ENCODE measurements around the gene BRF1. TPM values are rescaled to one million over a fixed set of nuclear protein-coding genes. Genes with fewer than 3 reads are reported as not detected.

BRF1 gene
- total RNA-seq, 1 experiment from 2014 or later, result 41.2 TPM

DNA sequence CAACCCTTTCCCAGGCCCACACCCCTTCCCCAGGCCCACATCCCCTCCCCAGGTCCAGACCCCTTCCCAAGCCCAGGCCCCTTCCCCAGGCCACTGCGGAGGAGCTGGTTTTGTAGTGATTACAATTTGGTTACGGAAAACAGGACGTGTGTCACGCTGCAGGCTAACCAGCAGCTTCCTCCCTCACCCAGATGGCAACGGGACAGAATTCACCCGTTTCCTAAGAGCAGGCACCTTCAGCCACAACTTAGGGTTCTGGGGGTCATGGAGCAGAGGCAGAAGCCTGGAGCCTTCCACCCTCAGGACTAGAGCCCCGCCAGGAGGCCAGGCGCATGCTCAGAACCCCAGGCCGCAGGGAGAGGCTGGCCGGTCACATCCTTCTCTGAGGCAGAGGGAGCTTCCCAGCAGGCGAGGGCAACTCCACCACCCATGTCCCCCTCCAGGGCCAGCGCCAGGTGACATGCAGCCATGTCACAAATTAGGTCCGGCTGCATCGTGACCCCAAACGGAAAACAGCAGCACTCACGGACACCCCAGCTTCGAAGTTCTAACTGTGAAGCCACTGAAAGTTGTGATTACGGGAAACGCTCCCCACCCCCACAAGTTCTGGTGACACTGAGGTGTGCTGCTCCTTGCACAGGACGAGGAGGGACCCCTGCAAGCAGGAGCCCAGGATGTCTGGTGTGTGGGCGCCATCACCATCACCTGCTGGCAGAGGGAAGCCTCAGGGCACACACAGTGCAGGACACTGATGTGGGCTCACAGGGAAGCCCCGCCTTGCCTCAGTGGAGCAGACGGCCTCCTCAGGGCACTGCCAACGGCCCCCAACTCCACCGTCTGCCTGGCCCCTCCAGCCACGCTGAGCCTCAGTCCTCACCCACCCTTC lies 7.7 kb downstream of the BRF1 start:
- intact Hi-C loops (cut with micrococcal nuclease), result no loop called here
- ATAC-seq (no peak), DNase-seq (ENCODE audit: low read depth, low spot score) (no peak)
- Histone ChIP-seq H3K36me3 (ENCODE audit: control insufficient read depth in 1 of 2, insufficient read depth in 2 of 2, low read length in 2 of 2) (no peaks in the 10 kb centered on the region), H2AFZ (ENCODE audit: low read depth, low read length, poor library complexity, severe bottlenecking) (no peak overlapping the region), H3K4me1 (ENCODE audit: control insufficient read depth in 1 of 2, insufficient read depth in 2 of 2, low read length in 2 of 2) (no peaks in the 10 kb centered on the region), H4K20me1 (ENCODE audit: insufficient read depth) (no peaks in the 10 kb centered on the region), H3K79me2 (ENCODE audit: insufficient read depth, low read length) (peaks cover 78% of the 10 kb centered on the region), H3K9ac (ENCODE audit: low read length) (no peak overlapping the region), H3K4me2 (ENCODE audit: low read length) (no peak overlapping the region), H3K9me3 (ENCODE audit: control insufficient read depth in 1 of 2, insufficient read depth in 1 of 2, low read depth in 1 of 2, low read length in 2 of 2) (no peaks in the 10 kb centered on the region), H3K27me3 (ENCODE audit: insufficient read depth, low read length) (no peaks in the 10 kb centered on the region), H3K9me2 (ENCODE audit: insufficient read depth) (no peaks in the 10 kb centered on the region), H3K27ac (ENCODE audit: low read depth, low read length) (no peak overlapping the region), H3K4me3 (replicated peaks in 1 of 2; ENCODE audit: low read depth in 1 of 2, low read length in 2 of 2) (no peak overlapping the region)
- ChIA-PET POLR2A (interaction anchor here (0.6 kb wide), 1 partner anchor 8 kb away, joined by 3 read pairs; the partner anchor contains the start of gene BRF1), CTCF (no interaction called here), RAD21 (ENCODE audit: low non-redundant PET in 1 of 2, low total read pairs in 2 of 2, uncharacterized antibody in 2 of 2, unreplicated experiment in 2 of 2) (no interaction called here)
- no peak for TF ChIP-seq FOSL1 (IDR thresholded peaks at IDR 0.05; ENCODE audit: low read depth)
- no peak for TF ChIP-seq JUND (IDR thresholded peaks at IDR 0.05)
- no peak for TF ChIP-seq ELF1 (IDR thresholded peaks at IDR 0.05; ENCODE audit: borderline replicate concordance, low read depth)
- no peak for TF ChIP-seq ZFX (IDR thresholded peaks at IDR 0.05)
- TF ChIP-seq SIN3A (IDR thresholded peaks at IDR 0.05; ENCODE audit: low read depth), result no peak
- TF ChIP-seq, protein P1, sequence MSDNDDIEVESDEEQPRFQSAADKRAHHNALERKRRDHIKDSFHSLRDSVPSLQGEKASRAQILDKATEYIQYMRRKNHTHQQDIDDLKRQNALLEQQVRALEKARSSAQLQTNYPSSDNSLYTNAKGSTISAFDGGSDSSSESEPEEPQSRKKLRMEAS (IDR thresholded peaks at IDR 0.05), result no peak
- TF ChIP-seq, protein P2, sequence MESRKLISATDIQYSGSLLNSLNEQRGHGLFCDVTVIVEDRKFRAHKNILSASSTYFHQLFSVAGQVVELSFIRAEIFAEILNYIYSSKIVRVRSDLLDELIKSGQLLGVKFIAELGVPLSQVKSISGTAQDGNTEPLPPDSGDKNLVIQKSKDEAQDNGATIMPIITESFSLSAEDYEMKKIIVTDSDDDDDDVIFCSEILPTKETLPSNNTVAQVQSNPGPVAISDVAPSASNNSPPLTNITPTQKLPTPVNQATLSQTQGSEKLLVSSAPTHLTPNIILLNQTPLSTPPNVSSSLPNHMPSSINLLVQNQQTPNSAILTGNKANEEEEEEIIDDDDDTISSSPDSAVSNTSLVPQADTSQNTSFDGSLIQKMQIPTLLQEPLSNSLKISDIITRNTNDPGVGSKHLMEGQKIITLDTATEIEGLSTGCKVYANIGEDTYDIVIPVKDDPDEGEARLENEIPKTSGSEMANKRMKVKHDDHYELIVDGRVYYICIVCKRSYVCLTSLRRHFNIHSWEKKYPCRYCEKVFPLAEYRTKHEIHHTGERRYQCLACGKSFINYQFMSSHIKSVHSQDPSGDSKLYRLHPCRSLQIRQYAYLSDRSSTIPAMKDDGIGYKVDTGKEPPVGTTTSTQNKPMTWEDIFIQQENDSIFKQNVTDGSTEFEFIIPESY (IDR thresholded peaks at IDR 0.05; ENCODE audit: extremely low read depth, insufficient replicate concordance, low read length), result no peak
- TF ChIP-seq TCF7L2 (IDR thresholded peaks at IDR 0.05; ENCODE audit: borderline replicate concordance, extremely low read depth, insufficient read depth, insufficient read length), result no peak
- BruUV-seq (replicated peaks), result no TSS peak

Data from HCT116 (cell line).